NCI-H526 (cell line): ENCODE measurements around the gene NCAPH2.
A peak's percentile ranks its signal among the peaks of the same experiment; 100 is the strongest.
"Not testable (repeated sequence)": the region's sequence is repeated elsewhere in the genome, so short reads cannot be mapped to it uniquely, and the experiment has no call there.

Source experiments
- DNase-seq, 2 experiments: peaks; one replicate each; lab custom pipeline; 2025; lab: John Stamatoyannopoulos, UW

Gene NCAPH2

GRCh38 chr22:50519151-50519550, 11.1 kb downstream of the NCAPH2 start:
- DNase-seq, result no peak

GRCh38 chr22:50520184-50520583, 12.2 kb downstream of the NCAPH2 start:
- DNase-seq, result not testable (repeated sequence)

- DNase-seq, result no peak
Measured at GRCh38 chr22:50520826-50521453, 12.9 kb downstream of the NCAPH2 start.

- no peak for DNase-seq
Measured at GRCh38 chr22:50521710-50522109, 13.7 kb downstream of the NCAPH2 start.

- DNase-seq, result no peak
Measured at GRCh38 chr22:50522208-50522805, 14.3 kb downstream of the NCAPH2 start.

GRCh38 chr22:50522806-50523438, 14.9 kb downstream of the NCAPH2 start:
- DNase-seq, result no peak

GRCh38 chr22:50523458-50523805, 15.4 kb downstream of the NCAPH2 start:
- DNase-seq, result no peak

GRCh38 chr22:50523806-50524675, 16.0 kb downstream of the NCAPH2 start:
- no peak for DNase-seq

GRCh38 chr22:50524676-50525103, 16.7 kb downstream of the NCAPH2 start:
- DNase-seq, result peak in 1 of 2 experiments; percentile 42

- peak; percentile 76 to 95 for DNase-seq
Measured at GRCh38 chr22:50525104-50525857, 17.3 kb downstream of the NCAPH2 start, which contains the start of gene SCO2. TSS of gene SCO2 (minus strand) at chr22:50525598. CDS start at chr22:50524411, 1,187 bp downstream.

- no peak for DNase-seq
Measured at GRCh38 chr22:50525858-50526107, 17.8 kb downstream of the NCAPH2 start.

- peak; percentile 47 to 81 for DNase-seq
Measured at GRCh38 chr22:50526108-50526833, 18.2 kb downstream of the NCAPH2 start.

GRCh38 chr22:50526834-50527801, 19.1 kb downstream of the NCAPH2 start:
- DNase-seq, result no peak

GRCh38 chr22:50527921-50528681, 20.1 kb downstream of the NCAPH2 start:
- no peak for DNase-seq

- DNase-seq, result no peak
Measured at GRCh38 chr22:50528682-50529415, 20.8 kb downstream of the NCAPH2 start.

- DNase-seq, result peak in 1 of 2 experiments; percentile 39
Measured at GRCh38 chr22:50529416-50529896, 21.4 kb downstream of the NCAPH2 start.

GRCh38 chr22:50529897-50530579, 22.0 kb downstream of the NCAPH2 start, which contains the start of gene TYMP:
TSS of gene TYMP (minus strand) at chr22:50530012. CDS start at chr22:50529709, 303 bp downstream.
- no peak for DNase-seq

- DNase-seq, result no peak
Measured at GRCh38 chr22:50530580-50530876, 22.5 kb downstream of the NCAPH2 start.
